Smooth muscle cell (in vitro differentiated cells): Measurements from ENCODE around the gene OSGIN1. TPM values are rescaled to one million over a fixed set of nuclear protein-coding genes. Genes with fewer than 3 reads are reported as not detected.

Experiments
- DNase-seq: peaks from one replicate; lab custom pipeline; 2025; ENCODE audit not compliant: unreplicated experiment; lab: John Stamatoyannopoulos, UW
- H2AFZ ChIP-seq: fragments of 200-600 bp; sonication (generic); 2 replicates; pipeline ENCODE4 v1.6.0; 2016; ENCODE audit warnings: antibody characterized with exemption, low read depth, mild to moderate bottlenecking
- H3F3A ChIP-seq: fragments of 200-600 bp; sonication (generic); 2 replicates; pipeline ENCODE4 v1.6.0; 2017; ENCODE audit warnings: antibody characterized with exemption, low read depth
- H3K27ac ChIP-seq: fragments of 200-600 bp; sonication (generic); 2 replicates; pipeline ENCODE4 v1.5.1; 2016; ENCODE audit warnings: low read depth, mild to moderate bottlenecking
- H3K27me3 ChIP-seq: fragments of 200-600 bp; sonication (generic); 2 replicates; pipeline ENCODE4 v1.6.1; 2016; ENCODE audit warnings: low read depth, mild to moderate bottlenecking
- H3K36me3 ChIP-seq: fragments of 200-600 bp; sonication (generic); 2 replicates; pipeline ENCODE4 v1.5.1; 2016; ENCODE audit warnings: low read depth
- H3K4me1 ChIP-seq: fragments of 200-600 bp; sonication (generic); 2 replicates; pipeline ENCODE4 v1.5.1; 2016; ENCODE audit warnings: low read depth
- H3K4me2 ChIP-seq: fragments of 200-600 bp; sonication (generic); 2 replicates; pipeline ENCODE4 v1.6.0; 2016; ENCODE audit warnings: mild to moderate bottlenecking
- H3K4me3 ChIP-seq: fragments of 200-600 bp; sonication (generic); 2 replicates; pipeline ENCODE4 v1.5.1; 2016; ENCODE audit warnings: mild to moderate bottlenecking
- H3K79me2 ChIP-seq: fragments of 200-600 bp; sonication (generic); 2 replicates; pipeline ENCODE4 v1.6.0; 2016; ENCODE audit warnings: low read depth, mild to moderate bottlenecking
- H3K9ac ChIP-seq: fragments of 200-600 bp; sonication (generic); 2 replicates; pipeline ENCODE4 v1.6.0; 2016; ENCODE audit warnings: low read depth
- H3K9me3 ChIP-seq: fragments of 200-600 bp; sonication (generic); replicated peaks from 2 replicates; pipeline ENCODE4 v1.5.1; 2016; ENCODE audit warnings: low read depth
- H4K20me1 ChIP-seq: fragments of 200-600 bp; sonication (generic); 2 replicates; pipeline ENCODE4 v1.6.0; 2016; ENCODE audit warnings: low read depth
- WGBS: methylation state at CpG from one replicate; pipeline ENCODE4 v1.1.7; 2016; ENCODE audit warnings: low lambda C conversion rate; 5-methylcytosine and 5-hydroxymethylcytosine counted together
- polyA plus RNA-seq: library from polyadenylated mRNA; unstranded; fragments of >200 nt; fragmentation: Nextera tagmentation; extraction: Ambion mirVana; gene quantifications from 2 replicates; pipeline ENCODE4 v1.2.1, GENCODE V29; 2016
- total RNA-seq: library from RNA; depleted of rRNA; stranded (reverse); fragments of >200 nt; gene quantifications from 2 replicates; pipeline ENCODE4 v1.2.3, GENCODE V29; 2014
- TF ChIP-seq, protein P1 (sequence below): fragments of 200-600 bp; sonication (generic); IDR thresholded peaks from 2 replicates; pipeline ENCODE4 v1.5.1; 2017; ENCODE audit warnings: borderline replicate concordance, mild to moderate bottlenecking, antibody characterized with exemption; ENCODE audit not compliant: insufficient read depth, poor library complexity, severe bottlenecking

OSGIN1 gene
- total and polyA plus RNA-seq, 2 experiments from 2014 or later = 8.9 to 12.4 TPM

DNA sequence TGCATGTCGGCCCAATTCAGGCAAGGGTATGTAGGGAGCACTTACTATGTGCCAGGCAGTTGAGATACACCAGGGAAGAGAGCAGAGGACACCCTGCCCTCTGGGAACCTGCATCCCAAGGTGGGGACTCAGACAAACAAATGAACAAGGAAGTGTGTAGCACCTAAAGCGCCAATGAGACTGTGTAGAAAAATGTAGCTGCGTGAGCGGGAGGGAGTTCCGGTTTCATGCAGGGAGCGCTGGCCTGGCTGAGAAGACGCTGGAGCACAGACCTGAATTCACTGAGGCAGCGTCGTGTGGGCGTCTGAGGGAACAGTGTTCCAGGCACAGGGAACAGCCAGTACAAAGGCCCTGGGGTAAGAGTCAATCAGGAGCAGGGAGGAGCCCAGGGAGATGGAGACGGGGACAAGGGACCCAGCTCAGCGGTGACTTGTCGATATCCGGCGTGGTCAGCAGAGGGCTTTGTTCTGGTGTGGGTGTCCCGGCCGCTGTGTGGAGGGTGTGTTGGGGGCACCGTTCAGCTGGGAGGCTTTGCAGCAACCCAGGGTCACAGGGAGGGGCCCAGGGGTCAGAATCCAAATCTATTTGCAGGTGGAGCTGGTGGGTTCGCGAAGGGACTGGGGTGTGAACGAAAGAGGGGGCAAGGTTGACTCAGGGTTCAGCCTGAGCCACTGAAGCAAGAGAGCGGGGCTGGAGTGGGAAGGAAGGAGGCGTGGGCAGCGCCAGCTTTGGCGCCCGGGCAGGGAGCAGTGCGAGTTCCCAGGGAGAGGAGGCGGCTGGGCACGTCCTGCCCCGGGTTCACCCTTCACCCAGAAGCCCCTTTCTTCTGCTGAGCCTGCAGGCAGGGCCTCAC, 17.8 kb upstream of the OSGIN1 start:
- 94% methylated on average over 27 of the region's 30 CpGs for WGBS

DNA sequence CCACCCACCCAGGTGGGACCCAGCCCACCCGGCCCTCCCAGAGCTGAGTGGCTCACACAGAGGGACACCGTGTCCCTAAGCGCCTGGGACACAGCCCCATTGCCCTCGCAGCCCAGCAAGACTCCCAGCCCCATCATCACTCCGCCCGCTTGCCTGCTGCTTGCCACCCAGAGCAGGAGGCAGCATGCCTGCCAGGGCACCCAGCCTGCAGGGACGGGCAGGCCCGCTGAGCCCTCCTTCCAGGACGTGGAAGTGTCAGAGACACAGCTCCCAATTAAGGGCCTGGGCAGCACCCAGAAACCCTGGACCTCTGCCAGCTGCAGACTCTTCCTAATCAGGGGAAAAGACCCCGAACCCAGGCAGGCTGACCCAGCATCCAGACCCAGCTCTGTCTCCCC, 17.2 kb upstream of the OSGIN1 start:
- Histone ChIP-seq H3K4me3 (no peak overlapping the region), H3K4me1 (peaks cover 10% of the 10 kb centered on the region), H3K36me3 (no peaks in the 10 kb centered on the region), H3K27ac (no peak overlapping the region), H3K9me3 (no peaks in the 10 kb centered on the region), H3K9ac (no peak overlapping the region), H3K27me3 (no peaks in the 10 kb centered on the region), H3K4me2 (no peak overlapping the region), H4K20me1 (no peaks in the 10 kb centered on the region), H3K79me2 (no peaks in the 10 kb centered on the region), H2AFZ (no peak overlapping the region), H3F3A (no peaks in the 10 kb centered on the region)
- WGBS = 96% methylated on average over 10 of the region's 10 CpGs
- TF ChIP-seq, protein P1, sequence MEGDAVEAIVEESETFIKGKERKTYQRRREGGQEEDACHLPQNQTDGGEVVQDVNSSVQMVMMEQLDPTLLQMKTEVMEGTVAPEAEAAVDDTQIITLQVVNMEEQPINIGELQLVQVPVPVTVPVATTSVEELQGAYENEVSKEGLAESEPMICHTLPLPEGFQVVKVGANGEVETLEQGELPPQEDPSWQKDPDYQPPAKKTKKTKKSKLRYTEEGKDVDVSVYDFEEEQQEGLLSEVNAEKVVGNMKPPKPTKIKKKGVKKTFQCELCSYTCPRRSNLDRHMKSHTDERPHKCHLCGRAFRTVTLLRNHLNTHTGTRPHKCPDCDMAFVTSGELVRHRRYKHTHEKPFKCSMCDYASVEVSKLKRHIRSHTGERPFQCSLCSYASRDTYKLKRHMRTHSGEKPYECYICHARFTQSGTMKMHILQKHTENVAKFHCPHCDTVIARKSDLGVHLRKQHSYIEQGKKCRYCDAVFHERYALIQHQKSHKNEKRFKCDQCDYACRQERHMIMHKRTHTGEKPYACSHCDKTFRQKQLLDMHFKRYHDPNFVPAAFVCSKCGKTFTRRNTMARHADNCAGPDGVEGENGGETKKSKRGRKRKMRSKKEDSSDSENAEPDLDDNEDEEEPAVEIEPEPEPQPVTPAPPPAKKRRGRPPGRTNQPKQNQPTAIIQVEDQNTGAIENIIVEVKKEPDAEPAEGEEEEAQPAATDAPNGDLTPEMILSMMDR = no peak
- no peak for DNase-seq

More for the DNA sequence above, 17.8 kb upstream of the OSGIN1 start:
- DNase-seq = no peak
- Histone ChIP-seq H3K4me2 (no peak overlapping the region), H3K36me3 (no peaks in the 10 kb centered on the region), H3K4me1 (peaks cover 10% of the 10 kb centered on the region), H2AFZ (no peak overlapping the region), H3K9ac (no peak overlapping the region), H3F3A (no peaks in the 10 kb centered on the region), H3K9me3 (no peaks in the 10 kb centered on the region), H3K79me2 (no peaks in the 10 kb centered on the region), H3K4me3 (no peak overlapping the region), H4K20me1 (no peaks in the 10 kb centered on the region), H3K27ac (no peak overlapping the region), H3K27me3 (no peaks in the 10 kb centered on the region)
- TF ChIP-seq, protein P1 = no peak

DNA sequence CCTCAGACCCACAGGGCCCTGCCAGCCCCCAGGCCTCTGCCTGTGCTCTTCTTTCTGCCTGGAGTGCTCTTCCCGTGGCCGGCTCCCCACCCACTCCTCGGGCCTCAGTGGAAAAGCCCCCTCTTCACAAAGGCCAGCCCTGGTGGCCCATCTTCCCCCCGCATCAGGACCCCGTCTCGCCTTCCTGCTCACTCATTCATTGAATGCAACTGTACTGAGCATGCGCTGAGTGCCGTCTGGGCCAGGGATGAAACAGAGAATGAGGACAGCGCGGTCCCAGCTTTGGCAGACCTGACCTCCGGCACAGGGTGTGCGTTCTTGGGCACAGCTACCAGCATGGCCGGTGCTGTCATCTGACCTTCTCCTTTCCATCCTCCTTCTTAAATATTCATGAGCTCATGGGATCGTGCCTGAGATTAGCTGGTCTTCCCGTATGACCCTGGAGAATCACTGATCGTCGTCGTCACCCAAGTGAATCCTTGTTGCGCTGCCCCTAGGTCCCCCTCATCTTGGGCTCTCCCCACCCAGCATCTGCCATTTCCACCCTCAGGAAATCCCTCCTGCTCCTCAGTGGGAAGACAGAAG, 16.4 kb upstream of the OSGIN1 start:
- Histone ChIP-seq H3F3A (no peaks in the 10 kb centered on the region), H3K79me2 (no peaks in the 10 kb centered on the region)

More for the DNA sequence above, 16.4 kb upstream of the OSGIN1 start:
- peaks cover 10% of the 10 kb centered on the region for H3K4me1 ChIP-seq
- no peak overlapping the region for H2AFZ ChIP-seq
- no peak overlapping the region for H3K4me3 ChIP-seq
- no peak overlapping the region for H3K4me2 ChIP-seq
- H3K27ac ChIP-seq = no peak overlapping the region
- no peak overlapping the region for H3K9ac ChIP-seq
- no peaks in the 10 kb centered on the region for H4K20me1 ChIP-seq
- no peaks in the 10 kb centered on the region for H3K27me3 ChIP-seq
- DNase-seq = no peak
- TF ChIP-seq, protein P1 = no peak
- 93% methylated on average over 19 of the region's 19 CpGs for WGBS
- no peaks in the 10 kb centered on the region for H3K9me3 ChIP-seq
- no peaks in the 10 kb centered on the region for H3K36me3 ChIP-seq
